ENCODE data around the gene TMEM190.
"Not testable (repeated sequence)": the region's sequence is repeated elsewhere in the genome, so short reads cannot be mapped to it uniquely, and the experiment has no call there.

TMEM190 gene

DNA sequence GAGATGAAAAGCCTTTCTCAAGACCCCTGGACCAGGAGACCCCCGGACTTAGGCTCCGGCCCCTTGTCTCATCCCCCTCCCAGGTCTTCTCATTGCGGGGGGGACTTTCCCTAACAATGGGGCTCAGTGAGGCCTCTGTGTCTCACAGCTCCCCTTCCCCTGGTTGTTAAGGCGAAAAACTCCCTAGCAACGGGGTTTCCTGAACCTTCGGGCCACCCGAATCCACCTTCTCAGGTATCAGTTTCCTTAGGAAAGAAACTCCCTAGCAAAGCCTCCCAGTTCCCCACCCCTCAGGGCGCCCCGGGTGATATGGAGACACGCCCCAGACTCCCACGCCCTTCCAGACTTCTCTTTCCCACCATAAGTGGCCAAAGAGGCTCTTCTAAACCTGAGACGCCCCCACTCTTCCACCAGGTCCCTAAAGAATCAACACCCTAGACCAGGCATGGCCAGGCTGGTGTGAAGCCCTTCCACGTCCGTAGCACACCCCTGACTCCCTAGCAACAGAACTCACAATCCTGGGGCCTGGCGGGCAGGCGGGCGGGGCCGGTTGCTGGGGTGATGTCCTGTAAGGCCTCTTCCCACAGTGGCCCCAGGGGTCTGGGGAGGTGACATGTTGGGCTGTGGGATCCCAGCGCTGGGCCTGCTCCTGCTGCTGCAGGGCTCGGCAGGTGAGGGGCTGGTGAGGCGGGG is at the start of gene TMEM190:
TSS of gene TMEM190 (plus strand) at position 586 of the 693 bp plus-strand sequence. CDS start at position 614, 28 bp downstream.
- no peak for DNase-seq (ENCODE audit: low read depth)
- no peak for TF ChIP-seq CTCF (IDR thresholded peaks at IDR 0.05; ENCODE audit: low read depth, low read length, missing control alignments)
- H3K4me3 ChIP-seq (ENCODE audit: low read depth, low read length), result no peak within 1 kb of the TSS
- in situ Hi-C loops (cut with HindIII; ENCODE audit: low sequenced_read_pairs), result no loop called here

GRCh38 chr19:55328774-55329318 is 47.8 kb upstream of the TMEM190 start:
- in situ Hi-C loops (cut with HindIII; ENCODE audit: low sequenced_read_pairs); DNase-seq (ENCODE audit: low read depth); H3K4me3 ChIP-seq (ENCODE audit: low read depth, low read length): not testable (repeated sequence)

- in situ Hi-C loops (cut with HindIII; ENCODE audit: low sequenced_read_pairs); DNase-seq (ENCODE audit: low read depth); H3K4me3 ChIP-seq (ENCODE audit: low read depth, low read length): not testable (repeated sequence)
Observed at GRCh38 chr19:55329791-55330190, 46.8 kb upstream of the TMEM190 start.

GRCh38 chr19:55333870-55334269 is 42.8 kb upstream of the TMEM190 start:
- H3K4me3 ChIP-seq (ENCODE audit: low read depth, low read length), result no peak overlapping the region
- DNase-seq (ENCODE audit: low read depth), result no peak
- TF ChIP-seq CTCF (IDR thresholded peaks at IDR 0.05; ENCODE audit: low read depth, low read length, missing control alignments), result no peak
- in situ Hi-C loops (cut with HindIII; ENCODE audit: low sequenced_read_pairs), result no loop called here

DNA sequence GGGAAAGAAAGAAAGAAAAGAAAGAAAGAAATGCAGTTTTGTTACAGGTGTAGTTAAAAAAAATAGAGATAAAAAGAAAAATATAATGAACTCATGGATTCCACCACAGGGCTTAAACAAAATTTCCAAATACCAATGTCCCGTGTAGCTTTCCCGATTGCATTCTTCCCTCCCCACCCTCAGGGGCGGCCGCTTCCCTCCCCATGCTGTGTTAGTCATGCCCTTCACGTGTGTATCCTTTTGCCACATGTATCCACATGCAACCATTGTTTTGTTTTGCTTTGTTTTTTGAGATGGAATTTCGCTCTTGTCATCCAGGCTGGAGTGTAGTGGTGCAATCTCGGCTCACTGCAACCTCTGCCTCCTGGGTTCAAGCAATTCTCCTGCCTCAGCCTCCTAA is 40.5 kb upstream of the TMEM190 start:
- TF ChIP-seq CTCF (IDR thresholded peaks at IDR 0.05; ENCODE audit: low read depth, low read length, missing control alignments), result no peak
- in situ Hi-C loops (cut with HindIII; ENCODE audit: low sequenced_read_pairs), result no loop called here
- DNase-seq (ENCODE audit: low read depth), result no peak
- no peak overlapping the region for H3K4me3 ChIP-seq (ENCODE audit: low read depth, low read length)

DNA sequence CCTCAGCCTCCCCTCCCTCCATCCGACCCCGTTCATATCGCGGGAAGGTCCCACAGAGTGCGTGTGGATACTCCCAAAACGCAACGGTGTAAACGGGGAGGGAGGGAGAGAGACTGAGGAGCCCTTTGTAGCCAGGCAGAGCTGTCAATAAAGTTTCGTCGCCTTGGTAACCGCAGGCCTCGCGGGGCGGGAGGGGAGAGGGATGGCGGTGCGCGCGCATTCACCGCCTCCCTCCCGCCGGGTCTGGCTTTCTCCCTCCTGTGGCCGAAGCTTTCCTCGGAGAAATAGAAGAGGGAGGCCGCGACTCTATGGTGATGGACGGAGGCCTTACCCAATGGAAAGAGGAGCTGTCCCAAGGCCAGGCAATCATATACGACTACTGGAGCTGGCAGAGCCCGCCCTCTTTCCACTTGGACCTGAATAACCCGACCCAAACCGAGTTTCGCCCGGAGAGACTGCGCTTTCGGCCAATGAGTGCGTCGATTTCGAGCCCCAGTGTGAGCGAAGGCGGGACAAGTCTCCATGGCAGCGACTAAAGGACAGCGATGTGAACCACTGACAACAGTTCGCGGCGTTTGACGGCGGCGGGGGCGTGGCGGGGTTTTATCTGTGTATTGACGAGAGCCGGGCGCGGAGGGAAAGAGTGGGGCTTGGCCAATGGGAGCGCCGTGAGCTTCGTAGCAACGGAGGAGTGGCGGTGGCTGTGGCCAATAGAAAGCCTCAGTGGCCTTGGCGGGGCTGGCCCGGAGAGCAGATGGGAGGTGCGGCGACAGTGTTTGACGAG is 37.3 kb upstream of the TMEM190 start, which contains the start of gene KMT5C:
TSS of gene KMT5C (plus strand) at position 772 of the 784 bp plus-strand sequence. CDS start 2,061 bp downstream, outside the sequence.
- H3K4me3 ChIP-seq (ENCODE audit: low read depth, low read length), result peak within 1 kb of the TSS; percentile 73
- in situ Hi-C loops (cut with HindIII; ENCODE audit: low sequenced_read_pairs), result no loop called here
- peak; percentile 100 for DNase-seq (ENCODE audit: low read depth)
- TF ChIP-seq CTCF (IDR thresholded peaks at IDR 0.05; ENCODE audit: low read depth, low read length, missing control alignments), result peak; percentile 38

DNA sequence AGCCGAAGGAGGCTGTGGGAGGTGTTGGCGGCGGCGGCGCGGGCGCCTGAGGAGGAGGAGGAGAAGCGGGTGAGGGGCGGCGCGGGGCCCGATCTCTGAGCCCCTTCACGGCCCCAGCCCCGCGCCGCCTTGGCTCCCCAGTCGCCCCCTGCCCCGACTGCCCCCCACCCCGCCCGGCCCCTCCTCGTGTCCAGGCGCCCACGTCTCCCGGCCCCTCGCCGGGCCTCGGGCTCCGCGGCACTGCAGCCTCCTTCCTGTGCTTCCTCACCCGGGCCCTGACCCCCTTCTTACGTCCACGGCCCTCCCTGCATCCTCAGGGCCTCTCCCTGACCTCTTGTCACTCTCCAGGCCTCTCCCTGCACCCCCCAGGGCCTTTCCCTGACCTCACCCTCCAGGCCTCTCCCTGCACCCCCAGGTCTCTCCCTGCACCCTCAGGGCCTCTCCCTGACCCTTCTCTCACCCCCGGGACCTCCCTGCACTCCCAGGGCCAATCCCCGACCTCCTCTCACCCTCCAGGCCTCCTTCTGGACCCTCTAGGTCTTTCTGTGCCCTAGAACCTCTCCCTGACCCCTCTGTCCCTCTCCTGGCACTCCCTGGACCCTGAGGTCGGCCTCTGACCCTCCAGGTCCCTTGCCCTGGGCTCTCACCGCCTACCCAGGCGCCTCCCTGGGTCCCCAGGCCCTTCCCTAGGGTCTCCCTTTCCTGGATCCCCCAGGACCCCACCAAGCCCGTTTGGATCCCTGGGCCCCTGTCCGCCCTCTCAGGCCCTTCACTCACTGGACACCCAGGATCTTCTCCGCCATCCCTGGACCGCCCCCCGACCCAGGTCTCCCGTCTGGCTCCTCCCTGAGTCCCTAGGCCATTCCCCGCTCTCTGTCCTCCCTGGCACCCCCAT is 36.5 kb upstream of the TMEM190 start:
- TF ChIP-seq CTCF (IDR thresholded peaks at IDR 0.05; ENCODE audit: low read depth, low read length, missing control alignments), result no peak

More for the DNA sequence above, 36.5 kb upstream of the TMEM190 start:
- no peak for DNase-seq (ENCODE audit: low read depth)
- peak overlapping the region; percentile 73 for H3K4me3 ChIP-seq (ENCODE audit: low read depth, low read length)
- in situ Hi-C loops (cut with HindIII; ENCODE audit: low sequenced_read_pairs), result no loop called here
